ENCODE measurements around the gene SLC22A3. TPM values are rescaled to one million over a fixed set of nuclear protein-coding genes. Genes with fewer than 3 reads are reported as not detected.

Gene SLC22A3
- polyA plus RNA-seq, 2 of the 4 experiments (the other 2 are of a cell fraction): 44.9 to 57.4 TPM

- no peak overlapping the region for H3K4me2 ChIP-seq
- H3K27ac ChIP-seq: no peak overlapping the region
- TF ChIP-seq PHF8 (IDR thresholded peaks at IDR 0.05; ENCODE audit: borderline replicate concordance, low read depth): no peak
- no peak for TF ChIP-seq RARB (CRISPR knock-in tag; IDR thresholded peaks at IDR 0.05)
- no peak for TF ChIP-seq RNF2 (IDR thresholded peaks at IDR 0.05; ENCODE audit: borderline replicate concordance, low read depth)
- no peak overlapping the region for H3K4me3 ChIP-seq
- 94% methylated on average over 8 of the region's 8 CpGs for WGBS (ENCODE audit: missing lambda C conversion rate)
- ATAC-seq: no peak
- H3K4me1 ChIP-seq: 0 out of 3 replicates have a peak, but pooled peaks cover 13% of the 10 kb centered on the region
- FAIRE-seq: no peak
- no peaks in the 10 kb centered on the region for H3K9me3 ChIP-seq
- CTCF ChIA-PET: interaction anchor here (0.7 kb wide), 1 partner anchor 1253 kb away, joined by 3 read pairs; no protein-coding TSS in a partner anchor
- POLR2A ChIA-PET: no interaction called here
- no peak for DNase-seq (ENCODE audit: low read depth in 1 of 2, low spot score in 1 of 2)
These were observed 83.7 kb downstream of the SLC22A3 start for GRCh38 chr6:160431791-160432404.

- Histone ChIP-seq H3K9me3 (no peaks in the 10 kb centered on the region), H3K4me3 (no peak overlapping the region), H3K27ac (no peak overlapping the region), H3K4me2 (no peak overlapping the region), H3K4me1 (no peaks in the 10 kb centered on the region)
- no peak; a peak in 1 of 6 replicates for ATAC-seq
- ChIA-PET POLR2A (no interaction called here), CTCF (interaction anchor here (0.7 to 1.2 kb wide), 3 partner anchors 20 to 348 kb away, joined by 3 to 5 read pairs (median 4); no protein-coding TSS in a partner anchor)
- WGBS (ENCODE audit: missing lambda C conversion rate): 98% methylated on average over 4 of the region's 4 CpGs
- TF ChIP-seq POLR2A (IDR thresholded peaks at IDR 0.05; ENCODE audit: low read length) (no peak), FOXS1 (CRISPR knock-in tag; IDR thresholded peaks at IDR 0.05) (no peak)
- FAIRE-seq: no peak
- DNase-seq (ENCODE audit: low read depth in 1 of 2, low spot score in 1 of 2): no peak
These were observed 87.8 kb downstream of the SLC22A3 start for GRCh38 chr6:160435935-160436334.

- no peak overlapping the region for H3K4me2 ChIP-seq
- FAIRE-seq (no peak), DNase-seq (ENCODE audit: low read depth in 1 of 2, low spot score in 1 of 2) (no peak), ATAC-seq (no peak)
- no peak for TF ChIP-seq ZC3H11A (IDR thresholded peaks at IDR 0.05)
- TF ChIP-seq HOXB5 (CRISPR knock-in tag; IDR thresholded peaks at IDR 0.05): no peak
- TF ChIP-seq MAFK (IDR thresholded peaks at IDR 0.05; ENCODE audit: partially characterized antibody): peak; percentile 98
- 98% methylated on average over 5 of the region's 5 CpGs for WGBS (ENCODE audit: missing lambda C conversion rate)
- no peaks in the 10 kb centered on the region for H3K4me1 ChIP-seq
- ChIA-PET CTCF (interaction anchor here (1.8 kb wide), 1 partner anchor 18 kb away, joined by 4 read pairs; no protein-coding TSS in a partner anchor), POLR2A (no interaction called here)
- no peak overlapping the region for H3K4me3 ChIP-seq
- H3K27ac ChIP-seq: no peak overlapping the region
- no peaks in the 10 kb centered on the region for H3K9me3 ChIP-seq
These were observed 89.0 kb downstream of the SLC22A3 start for GRCh38 chr6:160437154-160437553.

- DNase-seq (ENCODE audit: low read depth in 1 of 2, low spot score in 1 of 2) (no peak), FAIRE-seq (no peak), ATAC-seq (no peak)
- H3K27ac ChIP-seq: no peak overlapping the region
- WGBS (ENCODE audit: missing lambda C conversion rate): 95% methylated on average over 4 of the region's 4 CpGs
- no peak overlapping the region for H3K4me3 ChIP-seq
- no peak overlapping the region for H3K4me2 ChIP-seq
- H3K9me3 ChIP-seq: no peaks in the 10 kb centered on the region
- CTCF ChIA-PET: interaction anchor here (0.6 to 1.8 kb wide), 2 partner anchors 18 to 311 kb away, joined by 3 to 4 read pairs; no protein-coding TSS in a partner anchor
- POLR2A ChIA-PET: no interaction called here
- no peaks in the 10 kb centered on the region for H3K4me1 ChIP-seq
- TF ChIP-seq CTCF (IDR thresholded peaks at IDR 0.05) (no peak), CEBPB (IDR thresholded peaks at IDR 0.05) (no peak), NPAS2 (CRISPR knock-in tag; IDR thresholded peaks at IDR 0.05; ENCODE audit: borderline replicate concordance) (no peak), HOXB13 (CRISPR knock-in tag; IDR thresholded peaks at IDR 0.05; ENCODE audit: low read depth) (no peak), HOXA7 (CRISPR knock-in tag; IDR thresholded peaks at IDR 0.05) (no peak), POLR2AphosphoS2 (conservative IDR thresholded peaks at IDR 0.05; ENCODE audit: low read length) (no peak), HDAC2 (IDR thresholded peaks at IDR 0.05) (no peak), HES2 (IDR thresholded peaks at IDR 0.05) (no peak)
These were observed 89.6 kb downstream of the SLC22A3 start for GRCh38 chr6:160437775-160438174.
